ENCODE measurements around the gene LMAN2. TPM values are rescaled to one million over a fixed set of nuclear protein-coding genes. Genes with fewer than 3 reads are reported as not detected.
"Not testable (repeated sequence)": the region's sequence is repeated elsewhere in the genome, so short reads cannot be mapped to it uniquely, and the experiment has no call there.

LMAN2 gene
- total RNA-seq, 6 experiments from 2014 or later: 103 to 297 (median 160) TPM

- Histone ChIP-seq H3K4me1 (peaks cover 0 to 26% (median 14%) of the 10 kb centered on the region in 4 donors), H3K36me3 (peaks cover 0 to 25% (median 4%) of the 10 kb centered on the region in 4 donors), H3K9me3 (no peaks in the 10 kb centered on the region), H3K4me3 (no peak overlapping the region), H3K27ac (peak overlapping the region in 2 of 3 donors; percentile 36 to 37), H3K27me3 (no peaks in the 10 kb centered on the region)
- WGBS (ENCODE audit: insufficient coverage, low coverage, low lambda C conversion rate, missing lambda C conversion rate): 59% methylated on average over 4 of the region's 43 CpGs
- intact Hi-C loops (cut with DNase I): no loop called here
- TF ChIP-seq CTCF (IDR thresholded peaks at IDR 0.05) (no peak), POLR2A (IDR thresholded peaks at IDR 0.05) (peak; percentile 16)
- ATAC-seq (no peak), DNase-seq (peak in 1 of 3 donors; percentile 40)
Observed at GRCh38 chr5:177307544-177308363, 43.7 kb downstream of the LMAN2 start.

- DNase-seq (peak in 1 of 3 donors; percentile 65), ATAC-seq (peak in 2 of 4 donors; percentile 1)
- Histone ChIP-seq H3K27ac (peak overlapping the region in 2 of 3 donors; percentile 36 to 39), H3K4me3 (no peak overlapping the region), H3K36me3 (peaks cover 0 to 25% (median 4%) of the 10 kb centered on the region in 4 donors), H3K27me3 (no peaks in the 10 kb centered on the region), H3K4me1 (peaks cover 0 to 28% (median 15%) of the 10 kb centered on the region in 4 donors), H3K9me3 (no peaks in the 10 kb centered on the region)
- intact Hi-C loops (cut with DNase I): no loop called here
- WGBS (ENCODE audit: insufficient coverage, low coverage, low lambda C conversion rate, missing lambda C conversion rate): 71% methylated on average over 7 of the region's 15 CpGs
- TF ChIP-seq CTCF (IDR thresholded peaks at IDR 0.05): no peak
- no peak for TF ChIP-seq POLR2A (IDR thresholded peaks at IDR 0.05)
Observed at GRCh38 chr5:177306674-177307543, 44.6 kb downstream of the LMAN2 start.

DNA sequence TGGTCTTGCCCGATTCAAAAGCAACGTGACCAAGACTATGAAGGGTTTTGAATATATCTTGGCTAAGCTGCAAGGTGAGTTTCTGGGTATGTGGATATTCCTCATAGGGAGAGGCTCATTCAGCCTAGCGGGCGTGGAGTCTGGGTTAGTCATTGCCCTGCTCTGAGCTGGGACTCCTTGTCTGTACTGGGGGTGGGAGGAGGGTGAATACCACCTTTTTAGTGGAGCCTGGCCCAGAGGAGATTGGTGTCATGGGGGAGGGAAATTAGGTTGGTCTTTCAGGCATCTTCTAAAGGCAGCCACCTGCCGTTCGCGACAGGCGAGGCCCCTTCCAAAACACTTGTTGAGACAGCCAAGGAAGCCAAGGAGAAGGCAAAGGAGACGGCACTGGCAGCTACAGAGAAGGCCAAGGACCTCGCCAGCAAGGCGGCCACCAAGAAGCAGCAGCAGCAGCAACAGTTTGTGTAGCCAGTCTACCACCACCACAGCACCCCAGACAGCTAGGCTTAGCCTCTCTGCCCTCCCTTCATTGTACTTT is 45.3 kb downstream of the LMAN2 start:
- peaks cover 0 to 25% (median 4%) of the 10 kb centered on the region in 4 donors for H3K36me3 ChIP-seq
- 100% methylated on average over 1 of the region's 11 CpGs for WGBS (ENCODE audit: insufficient coverage, low coverage, low lambda C conversion rate, missing lambda C conversion rate)
- intact Hi-C loops (cut with DNase I); H3K27me3 ChIP-seq; H3K4me3 ChIP-seq; H3K9me3 ChIP-seq; DNase-seq; ATAC-seq: not testable (repeated sequence)
- peak overlapping the region in 1 of 3 donors; percentile 39 for H3K27ac ChIP-seq
- peaks cover 0 to 29% (median 11%) of the 10 kb centered on the region in 4 donors for H3K4me1 ChIP-seq

GRCh38 chr5:177304392-177305119 is 46.9 kb downstream of the LMAN2 start:
- WGBS (ENCODE audit: insufficient coverage, low coverage, low lambda C conversion rate, missing lambda C conversion rate): 34% methylated on average over 2 of the region's 19 CpGs
- Histone ChIP-seq H3K9me3 (no peaks in the 10 kb centered on the region), H3K4me3 (peak overlapping the region; percentile 74 to 96 (median 86)), H3K36me3 (peaks cover 0 to 25% (median 4%) of the 10 kb centered on the region in 4 donors), H3K4me1 (peaks cover 0 to 37% (median 15%) of the 10 kb centered on the region in 4 donors), H3K27ac (peak overlapping the region; percentile 76 to 98 (median 84)), H3K27me3 (no peaks in the 10 kb centered on the region)
- peak in 1 of 3 donors; percentile 50 for DNase-seq
- peak in 3 of 4 donors; percentile 2 to 37 (median 6) for ATAC-seq
- TF ChIP-seq CTCF (IDR thresholded peaks at IDR 0.05): no peak
- TF ChIP-seq POLR2A (IDR thresholded peaks at IDR 0.05): no peak
- intact Hi-C loops (cut with DNase I): no loop called here

All from right lobe of liver (tissue), 6 donors.